GM19239 (cell line): Measurements from ENCODE around the gene GLRX5.

Source experiments
- DNase-seq: peaks from one replicate; pipeline ENCODE4 v3.0.0; 2011; ENCODE audit warnings: low spot score; ENCODE audit not compliant: insufficient read length
- FAIRE-seq: peaks from 2 replicates; lab custom pipeline; 2011; peaks lifted over from hg19 to GRCh38; lab: Jason Lieb, UNC

The GLRX5 gene

GRCh38 chr14:95515596-95516552, 19.0 kb upstream of the GLRX5 start:
- peak; percentile 93 for FAIRE-seq

GRCh38 chr14:95516554-95517181, 18.2 kb upstream of the GLRX5 start, which contains the start of gene SYNE3:
Gene SYNE3, minus strand, starts transcription at chr14:95516650. Its CDS starts 40,829 bp downstream, at chr14:95475821.
- no peak for FAIRE-seq
- peak; percentile 67 for DNase-seq

More at GRCh38 chr14:95515596-95516552, 19.0 kb upstream of the GLRX5 start:
- DNase-seq: peak; percentile 84

- peak; percentile 85 for FAIRE-seq
- no peak for DNase-seq
Observed at GRCh38 chr14:95518045-95518751, 16.7 kb upstream of the GLRX5 start.

GRCh38 chr14:95519699-95520098, 15.2 kb upstream of the GLRX5 start:
- FAIRE-seq (peak; percentile 88), DNase-seq (no peak)

- peak; percentile 76 for FAIRE-seq
Observed at GRCh38 chr14:95520346-95520745, 14.5 kb upstream of the GLRX5 start.

GRCh38 chr14:95521001-95521400, 13.8 kb upstream of the GLRX5 start:
- DNase-seq (no peak), FAIRE-seq (no peak)

More at GRCh38 chr14:95520346-95520745, 14.5 kb upstream of the GLRX5 start:
- DNase-seq: no peak

GRCh38 chr14:95522116-95522515, 12.7 kb upstream of the GLRX5 start:
- FAIRE-seq: no peak
- no peak for DNase-seq

- FAIRE-seq: no peak
Observed at GRCh38 chr14:95522556-95522955, 12.3 kb upstream of the GLRX5 start.

GRCh38 chr14:95523051-95523814, 11.6 kb upstream of the GLRX5 start:
- DNase-seq (no peak), FAIRE-seq (no peak)

More at GRCh38 chr14:95522556-95522955, 12.3 kb upstream of the GLRX5 start:
- no peak for DNase-seq

GRCh38 chr14:95523815-95524448, 10.9 kb upstream of the GLRX5 start:
- no peak for FAIRE-seq
- DNase-seq: no peak

- DNase-seq (no peak), FAIRE-seq (no peak)
Observed at GRCh38 chr14:95524706-95525512, 9.9 kb upstream of the GLRX5 start.

- no peak for FAIRE-seq
- no peak for DNase-seq
Observed at GRCh38 chr14:95525999-95526398, 8.9 kb upstream of the GLRX5 start.

GRCh38 chr14:95526483-95527386, 8.1 kb upstream of the GLRX5 start:
- DNase-seq (no peak), FAIRE-seq (no peak)

- DNase-seq (no peak), FAIRE-seq (peak; percentile 58)
Observed at GRCh38 chr14:95527387-95528002, 7.4 kb upstream of the GLRX5 start.

GRCh38 chr14:95529216-95529615, 5.6 kb upstream of the GLRX5 start:
- DNase-seq (no peak), FAIRE-seq (no peak)

- FAIRE-seq (no peak), DNase-seq (no peak)
Observed at GRCh38 chr14:95530473-95531276, 4.2 kb upstream of the GLRX5 start.
